Rectal smooth muscle tissue (tissue), 1 donor: Measurements from ENCODE around the gene RTCB.
"Not testable (repeated sequence)": the region's sequence is repeated elsewhere in the genome, so short reads cannot be mapped to it uniquely, and the experiment has no call there.

Experiments
- H3K27ac ChIP-seq: one replicate; pipeline ENCODE4 v1.7.0; 2013; ENCODE audit warnings: low read depth, low read length, inconsistent platforms
- H3K27me3 ChIP-seq: one replicate; pipeline ENCODE4 v1.7.0; 2013; ENCODE audit warnings: low read length; ENCODE audit not compliant: control insufficient read depth, insufficient read depth
- H3K36me3 ChIP-seq: one replicate; pipeline ENCODE4 v1.7.0; 2013; ENCODE audit warnings: low read length; ENCODE audit not compliant: control insufficient read depth, insufficient read depth
- H3K4me1 ChIP-seq: one replicate; pipeline ENCODE4 v1.7.0; 2013; ENCODE audit warnings: low read length; ENCODE audit not compliant: control insufficient read depth, insufficient read depth
- H3K4me3 ChIP-seq: one replicate; pipeline ENCODE4 v1.7.0; 2013; ENCODE audit warnings: low read length
- H3K9ac ChIP-seq: one replicate; pipeline ENCODE4 v1.7.0; 2013; ENCODE audit warnings: low read length

RTCB gene

DNA sequence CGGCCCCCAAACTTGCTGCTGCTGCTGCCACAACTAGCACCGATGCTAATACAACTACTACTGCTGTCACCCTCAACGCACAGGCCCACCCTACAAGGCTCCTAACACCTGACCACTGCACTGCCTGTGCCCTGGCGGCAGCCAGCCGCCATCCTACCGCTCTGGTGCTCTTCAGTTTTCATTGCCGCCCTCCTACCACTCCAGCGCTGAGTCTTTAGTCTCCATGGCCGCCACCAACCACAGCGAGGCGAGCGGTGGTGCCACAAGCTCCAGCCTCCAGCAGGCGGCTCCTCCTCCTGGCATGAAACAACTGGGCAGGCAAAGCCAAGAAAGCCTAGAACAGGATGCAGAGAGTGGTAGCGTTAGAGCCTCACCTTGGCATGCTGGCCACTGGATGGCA is 59.4 kb downstream of the RTCB start:
- Histone ChIP-seq H3K4me3 (no peak overlapping the region), H3K27me3 (no peaks in the 10 kb centered on the region), H3K4me1 (no peaks in the 10 kb centered on the region), H3K27ac (no peak overlapping the region), H3K36me3 (no peaks in the 10 kb centered on the region), H3K9ac (no peak overlapping the region)

DNA sequence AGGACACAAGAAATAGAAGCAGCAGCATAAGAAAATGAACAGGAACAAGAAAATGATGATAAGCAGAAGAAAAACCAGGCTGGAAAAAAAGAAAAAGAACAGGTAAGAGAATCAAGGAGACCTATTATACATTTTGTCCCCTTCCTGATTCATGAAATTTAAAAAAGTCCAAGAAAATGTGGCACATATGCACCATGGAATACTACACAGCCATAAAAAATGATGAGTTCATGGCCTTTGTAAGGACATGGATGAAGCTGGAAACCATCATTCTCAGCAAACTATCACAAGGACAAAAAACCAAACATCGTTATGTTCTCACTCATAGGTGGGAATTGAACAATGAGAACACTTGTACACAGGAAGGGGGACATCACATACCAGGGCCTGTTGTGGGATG is 60.2 kb downstream of the RTCB start:
- H3K4me1 ChIP-seq, H3K36me3 ChIP-seq, H3K9ac ChIP-seq, H3K27ac ChIP-seq, H3K27me3 ChIP-seq, H3K4me3 ChIP-seq: not testable (repeated sequence)

DNA sequence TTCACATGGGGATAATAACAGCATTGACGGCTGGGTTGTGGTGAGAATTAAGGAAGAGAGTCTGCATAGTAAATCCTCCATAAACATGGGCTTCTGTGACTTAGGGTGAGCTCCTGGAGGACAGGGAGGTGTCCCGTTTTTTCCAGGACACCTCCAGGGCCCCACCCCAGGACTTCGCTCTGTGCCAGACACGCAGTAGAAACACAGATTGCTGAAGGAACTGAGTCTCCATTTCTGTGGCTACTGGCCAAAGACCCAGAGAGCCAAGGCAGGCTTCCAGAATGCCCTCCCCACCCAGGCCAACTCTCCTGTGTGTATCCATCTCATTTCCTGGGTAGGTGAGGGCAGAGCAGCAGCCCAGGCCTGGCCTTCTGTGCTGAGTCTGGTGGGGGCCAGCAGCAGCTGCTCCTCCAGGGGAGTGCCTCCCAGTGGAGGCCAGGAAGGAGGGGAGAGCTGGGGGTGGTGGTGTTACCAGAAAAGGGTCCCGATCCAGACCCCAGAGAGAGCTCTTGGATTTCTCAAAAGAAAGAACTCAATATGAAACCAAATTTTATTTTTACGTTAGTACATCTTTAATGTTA is 63.9 kb downstream of the RTCB start:
- no peaks in the 10 kb centered on the region for H3K36me3 ChIP-seq
- H3K27me3 ChIP-seq = no peaks in the 10 kb centered on the region
- H3K4me3 ChIP-seq = no peak overlapping the region
- H3K4me1 ChIP-seq = no peaks in the 10 kb centered on the region
- no peak overlapping the region for H3K9ac ChIP-seq
- H3K27ac ChIP-seq = no peak overlapping the region

- Histone ChIP-seq H3K36me3 (no peaks in the 10 kb centered on the region), H3K27me3 (no peaks in the 10 kb centered on the region), H3K4me1 (no peaks in the 10 kb centered on the region), H3K9ac (no peak overlapping the region), H3K4me3 (no peak overlapping the region), H3K27ac (no peak overlapping the region)
Measured at GRCh38 chr22:32343941-32344340, 68.1 kb downstream of the RTCB start.

- H3K9ac ChIP-seq = no peak overlapping the region
- no peaks in the 10 kb centered on the region for H3K27me3 ChIP-seq
- H3K4me3 ChIP-seq = no peak overlapping the region
- H3K36me3 ChIP-seq = no peaks in the 10 kb centered on the region
- no peaks in the 10 kb centered on the region for H3K4me1 ChIP-seq
- no peak overlapping the region for H3K27ac ChIP-seq
Measured at GRCh38 chr22:32342977-32343376, 69.1 kb downstream of the RTCB start.

DNA sequence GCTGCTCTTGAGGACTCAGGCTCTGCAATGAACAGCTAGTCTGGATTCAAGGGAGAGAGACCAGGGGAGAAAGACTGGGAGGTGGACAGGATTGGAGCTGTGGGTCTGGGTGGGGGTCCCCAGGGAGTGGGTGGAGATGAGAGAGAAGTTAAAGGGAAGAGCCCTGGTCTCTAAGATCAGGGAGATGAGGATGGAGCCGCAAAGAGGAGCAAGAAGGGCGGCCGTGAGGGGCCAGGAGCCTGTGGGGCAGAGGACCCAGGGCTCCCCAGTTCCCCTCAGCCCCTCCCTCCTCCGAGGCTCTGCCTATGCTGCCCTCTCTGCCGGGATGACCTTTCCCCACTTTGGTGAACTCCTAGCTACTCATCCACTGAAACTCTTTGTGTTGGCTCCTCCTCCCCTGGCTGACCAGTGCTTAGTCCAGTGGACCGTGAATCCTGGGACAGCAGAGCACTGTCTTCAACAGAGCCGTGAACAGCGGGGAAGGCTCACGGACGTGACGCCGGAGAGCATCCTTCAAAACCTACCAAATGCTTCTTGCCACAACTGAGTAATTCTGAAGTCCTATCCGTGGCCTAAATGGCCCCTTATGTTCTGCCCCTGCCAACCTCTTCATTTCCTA is 70.8 kb downstream of the RTCB start:
- no peaks in the 10 kb centered on the region for H3K36me3 ChIP-seq
- no peaks in the 10 kb centered on the region for H3K27me3 ChIP-seq
- H3K9ac ChIP-seq = no peak overlapping the region
- H3K4me1 ChIP-seq = no peaks in the 10 kb centered on the region
- no peak overlapping the region for H3K27ac ChIP-seq
- no peak overlapping the region for H3K4me3 ChIP-seq

GRCh38 chr22:32340411-32340810 is 71.6 kb downstream of the RTCB start:
- H3K4me1 ChIP-seq = no peaks in the 10 kb centered on the region
- no peak overlapping the region for H3K9ac ChIP-seq
- H3K4me3 ChIP-seq = no peak overlapping the region
- no peak overlapping the region for H3K27ac ChIP-seq
- H3K36me3 ChIP-seq = no peaks in the 10 kb centered on the region
- H3K27me3 ChIP-seq = no peaks in the 10 kb centered on the region

- no peaks in the 10 kb centered on the region for H3K27me3 ChIP-seq
- H3K9ac ChIP-seq = no peak overlapping the region
- no peaks in the 10 kb centered on the region for H3K4me1 ChIP-seq
- no peaks in the 10 kb centered on the region for H3K36me3 ChIP-seq
- no peak overlapping the region for H3K4me3 ChIP-seq
- H3K27ac ChIP-seq = no peak overlapping the region
Measured at GRCh38 chr22:32339190-32340012, 72.6 kb downstream of the RTCB start.

- Histone ChIP-seq H3K27me3 (no peaks in the 10 kb centered on the region), H3K36me3 (no peaks in the 10 kb centered on the region), H3K9ac (no peak overlapping the region), H3K4me1 (no peaks in the 10 kb centered on the region), H3K4me3 (no peak overlapping the region), H3K27ac (no peak overlapping the region)
Measured at GRCh38 chr22:32338757-32339156, 73.3 kb downstream of the RTCB start.
